Right kidney (tissue), 1 donor: ENCODE results near the gene NTM.

Experiments used
- DNase-seq: peaks from one replicate; pipeline ENCODE4 v3.0.0-alpha.2; 2016

NTM gene

GRCh38 chr11:132022733-132023478 is 652.5 kb downstream of the NTM start:
- peak; percentile 29 for DNase-seq

- no peak for DNase-seq
Measured at GRCh38 chr11:132024587-132025295, 654.3 kb downstream of the NTM start.

GRCh38 chr11:132026746-132027145 is 656.3 kb downstream of the NTM start:
- DNase-seq: no peak

- peak; percentile 44 for DNase-seq
Measured at GRCh38 chr11:132028380-132029240, 658.2 kb downstream of the NTM start.

GRCh38 chr11:132030896-132031295 is 660.5 kb downstream of the NTM start:
- DNase-seq: no peak

GRCh38 chr11:132032555-132032954 is 662.1 kb downstream of the NTM start:
- DNase-seq: no peak

GRCh38 chr11:132033051-132033450 is 662.6 kb downstream of the NTM start:
- DNase-seq: no peak

GRCh38 chr11:132035228-132035627 is 664.8 kb downstream of the NTM start:
- no peak for DNase-seq

GRCh38 chr11:132035766-132036165 is 665.4 kb downstream of the NTM start:
- no peak for DNase-seq

GRCh38 chr11:132036220-132036619 is 665.8 kb downstream of the NTM start:
- no peak for DNase-seq

GRCh38 chr11:132036746-132037466 is 666.5 kb downstream of the NTM start:
- DNase-seq: no peak

- no peak for DNase-seq
Measured at GRCh38 chr11:132037467-132037862, 667.0 kb downstream of the NTM start.

GRCh38 chr11:132037956-132038355 is 667.5 kb downstream of the NTM start:
- DNase-seq: no peak

- DNase-seq: no peak
Measured at GRCh38 chr11:132039521-132039920, 669.1 kb downstream of the NTM start.

GRCh38 chr11:132042296-132042695 is 671.9 kb downstream of the NTM start:
- DNase-seq: no peak

- DNase-seq: no peak
Measured at GRCh38 chr11:132043714-132044113, 673.3 kb downstream of the NTM start.

- DNase-seq: no peak
Measured at GRCh38 chr11:132045107-132045506, 674.7 kb downstream of the NTM start.

- DNase-seq: no peak
Measured at GRCh38 chr11:132046288-132046865, 676.0 kb downstream of the NTM start.

GRCh38 chr11:132047167-132047566 is 676.8 kb downstream of the NTM start:
- no peak for DNase-seq

GRCh38 chr11:132048040-132048439 is 677.6 kb downstream of the NTM start:
- DNase-seq: no peak

- DNase-seq: no peak
Measured at GRCh38 chr11:132049205-132049604, 678.8 kb downstream of the NTM start.

GRCh38 chr11:132050049-132050448 is 679.6 kb downstream of the NTM start:
- no peak for DNase-seq
